ENCODE results near the gene ZDHHC13. TPM values are rescaled to one million over a fixed set of nuclear protein-coding genes. Genes with fewer than 3 reads are reported as not detected.

ZDHHC13 gene
- total and polyA plus RNA-seq, 9 of the 15 experiments (the other 6 are each of a cell fraction or from before 2014, with no cell fraction given) = 4.7 to 18.6 (median 10.0) TPM

- no peak overlapping the region for H3K4me2 ChIP-seq (ENCODE audit: insufficient read depth, low read length)
- in situ Hi-C loops (cut with MboI) = loop anchor here (10.0 kb wide), 2 partner anchors 489 to 829 kb away; no protein-coding TSS in a partner anchor
- no peaks in the 10 kb centered on the region for H3K36me3 ChIP-seq (ENCODE audit: control insufficient read depth, insufficient read depth, low read length)
- H4K20me1 ChIP-seq (replicated peaks; ENCODE audit: control insufficient read depth, insufficient read depth, low read length) = no peaks in the 10 kb centered on the region
- H3K27ac ChIP-seq (ENCODE audit: extremely low read depth, low read depth, low read length) = no peak overlapping the region
- H3K27me3 ChIP-seq (ENCODE audit: control insufficient read depth in 2 of 2, insufficient read depth in 2 of 2, low read length in 2 of 2) = 0 out of 5 replicates have a peak, but pooled peaks cover 0 to 3% of the 10 kb centered on the region in 2 experiments
- H2AFZ ChIP-seq (ENCODE audit: low read depth, low read length) = no peak overlapping the region
- WGBS (ENCODE audit: insufficient coverage, low coverage, missing lambda C conversion rate) = 0% methylated on average over 3 of the region's 3 CpGs
- FAIRE-seq = no peak
- H3K9ac ChIP-seq (ENCODE audit: insufficient read depth in 1 of 2, low read depth in 2 of 2, low read length in 2 of 2) = no peak overlapping the region
- CTCF ChIA-PET (ENCODE audit: low intra/inter-chr PET ratio) = no interaction called here
- ATAC-seq = no peak
- intact Hi-C loops (cut with micrococcal nuclease) = loop anchor here (2.0 to 10.0 kb wide), 3 partner anchors 139 to 231 kb away; no protein-coding TSS in a partner anchor
- no peaks in the 10 kb centered on the region for H3K9me1 ChIP-seq (ENCODE audit: control insufficient read depth, insufficient read depth, low read length)
- no peak overlapping the region for H3K4me3 ChIP-seq
- DNase-seq (ENCODE audit: extremely low read depth in 1 of 4, low spot score in 3 of 4) = no peak
- BruUV-seq (replicated peaks) = no TSS peak
- H3K9me3 ChIP-seq (replicated peaks; ENCODE audit: control insufficient read depth, insufficient read depth, low read depth, low read length) = no peaks in the 10 kb centered on the region
- POLR2A ChIA-PET = no interaction called here
- H3K4me1 ChIP-seq (replicated peaks in 1 of 2; ENCODE audit: control insufficient read depth in 2 of 2, insufficient read depth in 2 of 2, low read length in 2 of 2) = no peaks in the 10 kb centered on the region; a peak in 1 of 5 replicates
- no peaks in the 10 kb centered on the region for H3K79me2 ChIP-seq (ENCODE audit: control insufficient read depth, insufficient read depth, low read length)
- TF ChIP-seq SRSF1 (IDR thresholded peaks at IDR 0.05; ENCODE audit: low read depth, low read length) = no peak
- no peak for TF ChIP-seq CREB3L1 (IDR thresholded peaks at IDR 0.05; ENCODE audit: borderline replicate concordance, low read depth)
- no peak for TF ChIP-seq ZNF518B (CRISPR knock-in tag; IDR thresholded peaks at IDR 0.05)
- TF ChIP-seq SAP30 (IDR thresholded peaks at IDR 0.05; ENCODE audit: borderline replicate concordance, insufficient read depth, low read depth, low read length, poor library complexity, severe bottlenecking) = no peak
- no peak for TF ChIP-seq ZNF354B (CRISPR knock-in tag; IDR thresholded peaks at IDR 0.05)
- TF ChIP-seq ATF4 (CRISPR knock-in tag; IDR thresholded peaks at IDR 0.05) = no peak
- TF ChIP-seq ZBTB17 (CRISPR knock-in tag; IDR thresholded peaks at IDR 0.05) = no peak
- no peak for TF ChIP-seq ELF2 (CRISPR knock-in tag; IDR thresholded peaks at IDR 0.05)
- TF ChIP-seq MLLT1 (IDR thresholded peaks at IDR 0.05) = no peak
- no peak for TF ChIP-seq E2F1 (CRISPR knock-in tag; IDR thresholded peaks at IDR 0.05)
- no peak for TF ChIP-seq MXI1 (IDR thresholded peaks at IDR 0.05; ENCODE audit: low read depth, low read length)
- no peak for TF ChIP-seq HDAC1 (IDR thresholded peaks at IDR 0.05)
- no peak for TF ChIP-seq OTX1 (CRISPR knock-in tag; IDR thresholded peaks at IDR 0.05)
- TF ChIP-seq LCOR (CRISPR knock-in tag; IDR thresholded peaks at IDR 0.05) = no peak
- no peak for TF ChIP-seq HMG20B (CRISPR knock-in tag; IDR thresholded peaks at IDR 0.05)
Measured at GRCh38 chr11:19075636-19076035, 41.3 kb upstream of the ZDHHC13 start.

Data from K562 (cell line).